ENCODE results near the gene STAP1. TPM values are rescaled to one million over a fixed set of nuclear protein-coding genes. Genes with fewer than 3 reads are reported as not detected.

STAP1 gene
- total and polyA plus RNA-seq, 10 of the 15 experiments (the other 5 are each of a cell fraction or from before 2014, with no cell fraction given) = 4.6 to 19.4 (median 9.4) TPM

DNA sequence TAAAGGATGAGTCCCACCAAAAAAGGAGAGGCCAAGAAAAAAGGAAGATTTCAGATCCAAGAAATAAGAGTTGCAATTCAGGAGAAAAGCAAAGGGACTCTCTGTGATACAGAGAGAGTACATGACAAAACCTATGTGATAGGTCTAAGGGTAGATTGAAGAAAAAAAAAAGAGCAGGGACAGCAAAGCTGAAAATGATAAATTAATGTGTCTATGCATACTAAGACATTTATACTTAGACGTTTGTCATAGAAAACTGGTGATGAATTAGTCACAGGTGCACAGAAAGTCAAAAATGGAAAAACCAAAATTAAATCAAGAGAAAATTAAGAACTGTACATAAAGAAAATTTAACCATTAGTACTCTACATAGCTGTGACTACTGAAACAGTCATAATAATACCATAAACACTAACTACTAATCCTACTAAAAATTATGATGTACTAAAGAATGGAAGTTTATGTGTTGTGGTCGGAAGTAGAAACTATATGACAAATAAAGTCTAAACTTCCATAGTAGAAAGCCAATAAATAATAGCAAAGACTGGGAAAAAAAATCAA, 23.2 kb upstream of the STAP1 start (continued):
- TF ChIP-seq, protein P1, sequence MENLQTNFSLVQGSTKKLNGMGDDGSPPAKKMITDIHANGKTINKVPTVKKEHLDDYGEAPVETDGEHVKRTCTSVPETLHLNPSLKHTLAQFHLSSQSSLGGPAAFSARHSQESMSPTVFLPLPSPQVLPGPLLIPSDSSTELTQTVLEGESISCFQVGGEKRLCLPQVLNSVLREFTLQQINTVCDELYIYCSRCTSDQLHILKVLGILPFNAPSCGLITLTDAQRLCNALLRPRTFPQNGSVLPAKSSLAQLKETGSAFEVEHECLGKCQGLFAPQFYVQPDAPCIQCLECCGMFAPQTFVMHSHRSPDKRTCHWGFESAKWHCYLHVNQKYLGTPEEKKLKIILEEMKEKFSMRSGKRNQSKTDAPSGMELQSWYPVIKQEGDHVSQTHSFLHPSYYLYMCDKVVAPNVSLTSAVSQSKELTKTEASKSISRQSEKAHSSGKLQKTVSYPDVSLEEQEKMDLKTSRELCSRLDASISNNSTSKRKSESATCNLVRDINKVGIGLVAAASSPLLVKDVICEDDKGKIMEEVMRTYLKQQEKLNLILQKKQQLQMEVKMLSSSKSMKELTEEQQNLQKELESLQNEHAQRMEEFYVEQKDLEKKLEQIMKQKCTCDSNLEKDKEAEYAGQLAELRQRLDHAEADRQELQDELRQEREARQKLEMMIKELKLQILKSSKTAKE (IDR thresholded peaks at IDR 0.05; ENCODE audit: low read depth, poor library complexity, severe bottlenecking) = no peak
- TF ChIP-seq SREBF2 (IDR thresholded peaks at IDR 0.05; ENCODE audit: low read length) (no peak), IRF4 (IDR thresholded peaks at IDR 0.05; ENCODE audit: low read depth, low read length) (no peak), KAT2A (conservative IDR thresholded peaks at IDR 0.05; ENCODE audit: control insufficient read depth, low read depth, low read length) (no peak), GABPA (IDR thresholded peaks at IDR 0.05; ENCODE audit: low read depth) (no peak), NFIC (IDR thresholded peaks at IDR 0.05; ENCODE audit: low read depth, low read length) (no peak), CHD1 (IDR thresholded peaks at IDR 0.05; ENCODE audit: low read depth, low read length) (no peak), YY1 (IDR thresholded peaks at IDR 0.05; ENCODE audit: low read depth, low read length) (no peak), SMAD1 (IDR thresholded peaks at IDR 0.05; ENCODE audit: low read depth, partially characterized antibody) (no peak)
- TF ChIP-seq, protein P2, sequence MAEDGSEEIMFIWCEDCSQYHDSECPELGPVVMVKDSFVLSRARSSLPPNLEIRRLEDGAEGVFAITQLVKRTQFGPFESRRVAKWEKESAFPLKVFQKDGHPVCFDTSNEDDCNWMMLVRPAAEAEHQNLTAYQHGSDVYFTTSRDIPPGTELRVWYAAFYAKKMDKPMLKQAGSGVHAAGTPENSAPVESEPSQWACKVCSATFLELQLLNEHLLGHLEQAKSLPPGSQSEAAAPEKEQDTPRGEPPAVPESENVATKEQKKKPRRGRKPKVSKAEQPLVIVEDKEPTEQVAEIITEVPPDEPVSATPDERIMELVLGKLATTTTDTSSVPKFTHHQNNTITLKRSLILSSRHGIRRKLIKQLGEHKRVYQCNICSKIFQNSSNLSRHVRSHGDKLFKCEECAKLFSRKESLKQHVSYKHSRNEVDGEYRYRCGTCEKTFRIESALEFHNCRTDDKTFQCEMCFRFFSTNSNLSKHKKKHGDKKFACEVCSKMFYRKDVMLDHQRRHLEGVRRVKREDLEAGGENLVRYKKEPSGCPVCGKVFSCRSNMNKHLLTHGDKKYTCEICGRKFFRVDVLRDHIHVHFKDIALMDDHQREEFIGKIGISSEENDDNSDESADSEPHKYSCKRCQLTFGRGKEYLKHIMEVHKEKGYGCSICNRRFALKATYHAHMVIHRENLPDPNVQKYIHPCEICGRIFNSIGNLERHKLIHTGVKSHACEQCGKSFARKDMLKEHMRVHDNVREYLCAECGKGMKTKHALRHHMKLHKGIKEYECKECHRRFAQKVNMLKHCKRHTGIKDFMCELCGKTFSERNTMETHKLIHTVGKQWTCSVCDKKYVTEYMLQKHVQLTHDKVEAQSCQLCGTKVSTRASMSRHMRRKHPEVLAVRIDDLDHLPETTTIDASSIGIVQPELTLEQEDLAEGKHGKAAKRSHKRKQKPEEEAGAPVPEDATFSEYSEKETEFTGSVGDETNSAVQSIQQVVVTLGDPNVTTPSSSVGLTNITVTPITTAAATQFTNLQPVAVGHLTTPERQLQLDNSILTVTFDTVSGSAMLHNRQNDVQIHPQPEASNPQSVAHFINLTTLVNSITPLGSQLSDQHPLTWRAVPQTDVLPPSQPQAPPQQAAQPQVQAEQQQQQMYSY (CRISPR knock-in tag; IDR thresholded peaks at IDR 0.05) = no peak
- TF ChIP-seq, protein P3, sequence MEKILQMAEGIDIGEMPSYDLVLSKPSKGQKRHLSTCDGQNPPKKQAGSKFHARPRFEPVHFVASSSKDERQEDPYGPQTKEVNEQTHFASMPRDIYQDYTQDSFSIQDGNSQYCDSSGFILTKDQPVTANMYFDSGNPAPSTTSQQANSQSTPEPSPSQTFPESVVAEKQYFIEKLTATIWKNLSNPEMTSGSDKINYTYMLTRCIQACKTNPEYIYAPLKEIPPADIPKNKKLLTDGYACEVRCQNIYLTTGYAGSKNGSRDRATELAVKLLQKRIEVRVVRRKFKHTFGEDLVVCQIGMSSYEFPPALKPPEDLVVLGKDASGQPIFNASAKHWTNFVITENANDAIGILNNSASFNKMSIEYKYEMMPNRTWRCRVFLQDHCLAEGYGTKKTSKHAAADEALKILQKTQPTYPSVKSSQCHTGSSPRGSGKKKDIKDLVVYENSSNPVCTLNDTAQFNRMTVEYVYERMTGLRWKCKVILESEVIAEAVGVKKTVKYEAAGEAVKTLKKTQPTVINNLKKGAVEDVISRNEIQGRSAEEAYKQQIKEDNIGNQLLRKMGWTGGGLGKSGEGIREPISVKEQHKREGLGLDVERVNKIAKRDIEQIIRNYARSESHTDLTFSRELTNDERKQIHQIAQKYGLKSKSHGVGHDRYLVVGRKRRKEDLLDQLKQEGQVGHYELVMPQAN (conservative IDR thresholded peaks at IDR 0.05) = no peak

All from GM12878 (cell line).